HEK293T (cell line): ENCODE data around the gene TMPRSS4.

Experiments used
- ARNT ChIP-seq: fragments of 450-650 bp; IDR thresholded peaks from 2 replicates; pipeline ENCODE4 v1.6.1; 2017; ENCODE audit warnings: mild to moderate bottlenecking
- BHLHE40 ChIP-seq: fragments of 450-650 bp; IDR thresholded peaks from 2 replicates; pipeline ENCODE4 v1.6.1; 2016; ENCODE audit warnings: mild to moderate bottlenecking, moderate library complexity, borderline replicate concordance
- CTBP1 ChIP-seq: fragments of 450-650 bp; IDR thresholded peaks from 2 replicates; pipeline ENCODE4 v1.6.1; 2016; ENCODE audit warnings: borderline replicate concordance
- ELF4 ChIP-seq: fragments of 450-650 bp; IDR thresholded peaks from 2 replicates; pipeline ENCODE4 v1.6.1; 2017; ENCODE audit warnings: antibody characterized with exemption
- FOXA1 ChIP-seq: fragments of 450-650 bp; IDR thresholded peaks from 2 replicates; pipeline ENCODE4 v1.6.1; 2016; ENCODE audit warnings: mild to moderate bottlenecking
- FOXK2 ChIP-seq: fragments of 450-650 bp; IDR thresholded peaks from 2 replicates; pipeline ENCODE4 v1.6.1; 2016; ENCODE audit warnings: mild to moderate bottlenecking
- FOXM1 ChIP-seq: fragments of 450-650 bp; IDR thresholded peaks from 2 replicates; pipeline ENCODE4 v1.6.1; 2017; ENCODE audit warnings: mild to moderate bottlenecking, borderline replicate concordance
- HDGF ChIP-seq: fragments of 450-650 bp; IDR thresholded peaks from 2 replicates; pipeline ENCODE4 v1.6.1; 2017; ENCODE audit warnings: antibody characterized with exemption, borderline replicate concordance
- L3MBTL2 ChIP-seq: fragments of 450-650 bp; conservative IDR thresholded peaks from 2 replicates; pipeline ENCODE4 v1.6.1; 2016; ENCODE audit warnings: mild to moderate bottlenecking
- NFRKB ChIP-seq: fragments of 450-650 bp; IDR thresholded peaks from 2 replicates; pipeline ENCODE4 v1.6.1; 2016; ENCODE audit warnings: mild to moderate bottlenecking, moderate library complexity
- SP1 ChIP-seq: fragments of 450-650 bp; IDR thresholded peaks from 2 replicates; pipeline ENCODE4 v1.6.1; 2017
- TARDBP ChIP-seq: fragments of 450-650 bp; IDR thresholded peaks from 2 replicates; pipeline ENCODE4 v1.6.1; 2016

DNA sequence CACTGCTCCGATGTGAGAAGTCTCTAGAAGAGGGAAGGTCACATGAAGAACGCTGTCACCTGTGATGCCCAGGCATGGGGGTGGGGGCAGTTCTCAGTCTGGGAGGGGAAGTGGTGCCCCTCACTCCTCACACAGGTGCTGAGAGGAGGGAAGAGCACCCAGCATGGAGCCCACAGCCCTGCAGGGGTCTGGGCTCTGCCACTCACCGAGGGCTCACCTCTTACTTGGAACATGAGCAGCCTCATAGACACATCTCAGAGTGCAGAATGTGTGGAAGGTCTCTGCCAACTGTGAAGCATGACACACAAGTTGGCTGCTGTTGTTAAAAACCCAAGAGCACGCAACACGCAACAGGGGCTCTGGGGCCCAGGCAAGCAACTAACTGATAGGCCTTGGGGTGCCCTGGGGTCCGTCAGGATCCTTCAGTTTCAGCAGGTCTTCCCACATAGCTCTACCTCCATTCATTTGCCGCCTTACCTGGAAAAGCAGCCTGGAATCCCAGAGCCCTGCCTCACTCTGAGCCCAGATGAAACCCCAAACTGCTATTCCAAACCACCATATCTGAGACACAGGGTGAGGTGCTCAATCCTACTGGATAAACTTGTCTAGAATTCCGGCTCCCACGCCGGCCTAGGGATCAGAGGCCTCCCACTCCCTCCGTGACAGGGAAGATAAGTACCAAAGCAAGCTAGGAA is 17.5 kb upstream of the TMPRSS4 start:
- no peak for TF ChIP-seq HDGF
- TF ChIP-seq BHLHE40: no peak
- no peak for TF ChIP-seq FOXA1
- TF ChIP-seq L3MBTL2: no peak
- no peak for TF ChIP-seq ARNT
- no peak for TF ChIP-seq TARDBP
- no peak for TF ChIP-seq FOXK2
- no peak for TF ChIP-seq NFRKB
- TF ChIP-seq FOXM1: no peak
- TF ChIP-seq CTBP1: no peak
- no peak for TF ChIP-seq ELF4
- TF ChIP-seq SP1: no peak
